Measurements from ENCODE around the gene PROK1.

PROK1 gene

GRCh38 chr1:110425612-110426152, 25.3 kb upstream of the PROK1 start:
- no peak for TF ChIP-seq GATA3 (IDR thresholded peaks at IDR 0.05; ENCODE audit: low read depth, low read length)

- TF ChIP-seq GATA3 (IDR thresholded peaks at IDR 0.05; ENCODE audit: low read depth, low read length) (no peak), GATA2 (IDR thresholded peaks at IDR 0.05; ENCODE audit: low read depth, low read length) (no peak)
Observed at GRCh38 chr1:110426854-110427253, 24.1 kb upstream of the PROK1 start.

DNA sequence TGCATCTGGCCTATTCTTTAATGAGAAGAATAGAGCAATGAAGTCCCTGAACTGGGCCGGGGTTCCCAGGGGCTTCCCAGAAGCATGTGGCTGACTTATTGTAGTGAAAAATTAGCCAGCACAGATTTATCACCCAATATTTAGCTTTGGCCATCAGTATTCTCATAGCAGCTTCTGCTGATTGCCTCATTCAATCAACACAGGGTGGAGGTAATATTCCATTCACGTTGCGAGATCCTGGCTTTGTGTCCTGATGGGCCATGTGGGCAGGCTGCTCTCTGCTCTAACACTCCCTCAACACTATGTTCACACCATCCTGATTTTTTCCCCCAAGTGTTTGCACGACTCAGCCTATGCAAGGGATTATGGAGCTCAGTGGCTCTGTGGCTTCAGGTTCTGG, 22.0 kb upstream of the PROK1 start:
- TF ChIP-seq GATA3 (IDR thresholded peaks at IDR 0.05; ENCODE audit: low read depth, low read length) (no peak), GATA2 (IDR thresholded peaks at IDR 0.05; ENCODE audit: low read depth, low read length) (no peak)

DNA sequence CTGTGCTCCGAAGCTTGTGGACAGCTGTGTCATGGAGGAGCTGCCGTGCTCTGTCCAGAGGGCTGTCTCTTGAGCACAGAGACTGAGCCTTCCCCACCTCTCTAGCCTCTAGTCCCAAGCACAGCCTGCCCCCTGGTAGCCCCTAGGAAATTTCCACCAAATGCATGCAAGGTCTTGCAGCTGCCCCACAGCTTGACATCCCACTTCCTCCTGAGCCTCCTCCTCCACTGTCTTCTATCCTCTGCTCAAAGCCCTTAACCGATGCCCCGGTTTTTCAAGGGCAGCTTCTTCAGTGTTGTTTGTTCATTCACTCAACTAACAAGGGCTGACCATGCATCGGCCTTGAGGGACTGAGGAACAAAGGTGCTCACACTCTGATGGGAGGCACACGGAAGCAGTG, 20.6 kb upstream of the PROK1 start:
- no peak for TF ChIP-seq GATA2 (IDR thresholded peaks at IDR 0.05; ENCODE audit: low read depth, low read length)
- no peak for TF ChIP-seq GATA3 (IDR thresholded peaks at IDR 0.05; ENCODE audit: low read depth, low read length)

DNA sequence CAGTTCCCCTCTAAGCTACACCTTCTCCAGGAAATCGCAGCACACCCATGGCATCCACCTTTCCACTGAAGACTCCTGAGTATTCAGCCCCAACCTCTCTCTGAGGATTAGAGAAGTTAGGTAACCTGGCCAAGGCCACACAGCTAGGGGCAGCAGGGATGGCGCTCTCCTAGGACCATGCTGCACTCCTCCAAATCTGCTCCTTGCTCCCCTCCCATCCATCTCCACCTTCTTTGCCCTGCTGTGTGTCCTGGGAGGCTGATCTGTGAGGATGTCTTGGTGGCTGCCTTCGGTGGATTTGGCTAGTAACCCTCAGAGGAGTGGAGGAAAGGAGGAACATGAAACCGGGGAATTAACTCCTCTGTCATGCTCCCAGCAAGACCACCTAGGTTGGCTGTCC, 20.0 kb upstream of the PROK1 start:
- TF ChIP-seq GATA2 (IDR thresholded peaks at IDR 0.05; ENCODE audit: low read depth, low read length) = no peak
- no peak for TF ChIP-seq GATA3 (IDR thresholded peaks at IDR 0.05; ENCODE audit: low read depth, low read length)

GRCh38 chr1:110433213-110433612, 17.7 kb upstream of the PROK1 start:
- no peak for TF ChIP-seq GATA2 (IDR thresholded peaks at IDR 0.05; ENCODE audit: low read depth, low read length)
- no peak for TF ChIP-seq GATA3 (IDR thresholded peaks at IDR 0.05; ENCODE audit: low read depth, low read length)

- TF ChIP-seq GATA3 (IDR thresholded peaks at IDR 0.05; ENCODE audit: low read depth, low read length) = no peak
- no peak for TF ChIP-seq GATA2 (IDR thresholded peaks at IDR 0.05; ENCODE audit: low read depth, low read length)
Observed at GRCh38 chr1:110433803-110434202, 17.1 kb upstream of the PROK1 start.

- TF ChIP-seq GATA3 (IDR thresholded peaks at IDR 0.05; ENCODE audit: low read depth, low read length) (no peak), GATA2 (IDR thresholded peaks at IDR 0.05; ENCODE audit: low read depth, low read length) (no peak)
Observed at GRCh38 chr1:110434946-110435345, 16.0 kb upstream of the PROK1 start.

GRCh38 chr1:110436635-110437034, 14.3 kb upstream of the PROK1 start:
- no peak for TF ChIP-seq GATA3 (IDR thresholded peaks at IDR 0.05; ENCODE audit: low read depth, low read length)
- TF ChIP-seq GATA2 (IDR thresholded peaks at IDR 0.05; ENCODE audit: low read depth, low read length) = no peak

DNA sequence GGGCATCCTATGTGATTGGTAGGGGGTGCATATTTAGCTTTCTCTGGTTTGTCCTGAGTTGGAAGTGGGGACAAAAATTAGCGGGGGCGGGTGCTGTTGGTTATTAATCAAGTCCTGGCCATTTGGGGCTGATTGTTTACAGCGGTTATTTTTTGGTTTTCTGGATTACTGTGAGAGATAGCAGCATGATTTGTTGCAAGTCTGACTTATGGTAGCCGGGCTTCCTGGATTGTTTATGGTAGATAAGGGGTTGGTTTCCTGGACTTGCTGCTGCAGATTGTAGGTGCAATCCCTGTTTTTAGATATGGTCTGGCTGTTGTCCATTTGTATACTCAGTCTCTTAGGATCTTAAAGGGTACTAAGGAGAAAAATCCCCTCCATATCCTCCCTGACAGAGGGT, 12.1 kb upstream of the PROK1 start:
- TF ChIP-seq GATA3 (IDR thresholded peaks at IDR 0.05; ENCODE audit: low read depth, low read length) = no peak
- no peak for TF ChIP-seq GATA2 (IDR thresholded peaks at IDR 0.05; ENCODE audit: low read depth, low read length)

DNA sequence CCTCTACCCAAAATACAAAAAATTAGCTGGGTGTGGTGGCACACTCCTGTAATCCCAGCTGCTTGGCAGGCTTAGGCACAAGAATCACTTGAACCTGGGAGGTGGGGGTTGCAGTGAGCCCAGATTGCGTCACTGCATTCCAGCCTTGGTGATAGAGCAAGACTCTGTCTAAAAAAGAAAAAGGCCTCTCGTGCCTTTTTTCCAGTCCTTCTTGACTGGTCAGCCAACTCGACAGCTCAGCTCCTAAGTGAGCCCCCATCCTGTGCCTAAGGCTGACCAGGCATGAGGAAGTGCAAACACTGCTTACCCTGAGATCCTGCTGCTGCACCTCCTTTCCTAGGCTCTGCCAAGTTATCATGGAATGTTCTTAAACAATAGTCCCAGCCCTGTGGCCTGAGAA, 10.1 kb upstream of the PROK1 start:
- TF ChIP-seq GATA3 (IDR thresholded peaks at IDR 0.05; ENCODE audit: low read depth, low read length) (no peak), GATA2 (IDR thresholded peaks at IDR 0.05; ENCODE audit: low read depth, low read length) (no peak)

DNA sequence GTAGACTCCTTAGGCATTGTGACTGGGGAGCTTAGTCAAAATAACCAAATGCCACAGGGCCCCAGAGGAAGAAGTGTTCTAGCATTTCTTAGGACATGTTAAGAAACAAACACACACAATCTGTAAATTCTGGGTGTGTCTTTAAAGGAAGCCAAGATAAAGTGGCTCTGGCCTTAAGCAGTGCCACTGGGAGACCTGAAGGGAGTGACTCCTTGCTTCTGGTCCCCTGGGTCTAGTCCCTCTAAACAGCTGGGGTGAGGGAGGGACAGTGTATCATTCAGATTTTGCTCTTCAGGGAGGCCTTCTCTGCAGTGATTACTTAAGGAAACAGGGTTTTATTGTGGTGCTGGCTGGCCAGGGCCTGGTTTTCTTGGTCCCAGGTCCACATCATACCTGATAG, 9.1 kb upstream of the PROK1 start:
- TF ChIP-seq GATA3 (IDR thresholded peaks at IDR 0.05; ENCODE audit: low read depth, low read length) (no peak), GATA2 (IDR thresholded peaks at IDR 0.05; ENCODE audit: low read depth, low read length) (no peak)

DNA sequence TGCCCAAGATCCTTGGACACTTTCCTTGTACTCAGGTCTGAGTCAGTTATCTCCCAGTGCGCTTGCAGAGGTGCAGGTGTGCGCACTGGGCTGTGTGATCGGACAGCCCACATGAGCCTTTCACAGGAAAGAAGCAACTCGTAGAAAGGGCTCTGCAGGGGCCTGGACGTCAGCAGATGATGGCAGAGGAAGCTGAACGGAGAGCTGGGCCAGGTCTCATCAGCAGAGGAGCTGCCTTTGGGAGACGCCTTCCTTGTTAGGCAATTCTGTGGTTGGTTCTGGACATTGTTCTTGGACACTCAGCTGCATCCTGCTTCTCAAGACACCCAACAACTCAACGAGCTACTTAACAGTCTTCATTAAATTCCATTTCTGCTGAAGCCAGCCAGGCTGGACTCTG, 7.5 kb upstream of the PROK1 start:
- TF ChIP-seq GATA3 (IDR thresholded peaks at IDR 0.05; ENCODE audit: low read depth, low read length) (no peak), GATA2 (IDR thresholded peaks at IDR 0.05; ENCODE audit: low read depth, low read length) (no peak)

GRCh38 chr1:110444561-110444960, 6.4 kb upstream of the PROK1 start:
- TF ChIP-seq GATA3 (IDR thresholded peaks at IDR 0.05; ENCODE audit: low read depth, low read length) = no peak
- no peak for TF ChIP-seq GATA2 (IDR thresholded peaks at IDR 0.05; ENCODE audit: low read depth, low read length)

GRCh38 chr1:110449661-110450651, 993 bp upstream of the PROK1 start:
- TF ChIP-seq GATA3 (IDR thresholded peaks at IDR 0.05; ENCODE audit: low read depth, low read length) = no peak
- no peak for TF ChIP-seq GATA2 (IDR thresholded peaks at IDR 0.05; ENCODE audit: low read depth, low read length)

All from SH-SY5Y (cell line).